ENCODE measurements around the gene ANAPC1.
"Not testable (repeated sequence)": the region's sequence is repeated elsewhere in the genome, so short reads cannot be mapped to it uniquely, and the experiment has no call there.

The ANAPC1 gene

GRCh38 chr2:111883661-111884591 lies at the start of gene ANAPC1:
Gene ANAPC1, minus strand, starts transcription at chr2:111884193. Its CDS starts 3,368 bp downstream, at chr2:111880825.
- peak; percentile 75 for DNase-seq

GRCh38 chr2:111932841-111933291 lies 48.9 kb upstream of the ANAPC1 start:
- no peak for DNase-seq

GRCh38 chr2:111930875-111931274 lies 46.9 kb upstream of the ANAPC1 start:
- peak; percentile 53 for DNase-seq

GRCh38 chr2:111930409-111930808 lies 46.4 kb upstream of the ANAPC1 start:
- DNase-seq, result no peak

GRCh38 chr2:111927723-111928122 lies 43.7 kb upstream of the ANAPC1 start:
- no peak for DNase-seq

- DNase-seq, result no peak
Observed at GRCh38 chr2:111924617-111925107, 40.7 kb upstream of the ANAPC1 start.

GRCh38 chr2:111923276-111923804 lies 39.3 kb upstream of the ANAPC1 start:
- DNase-seq, result peak; percentile 52

- DNase-seq, result no peak
Observed at GRCh38 chr2:111919794-111920608, 36.0 kb upstream of the ANAPC1 start.

- DNase-seq, result no peak
Observed at GRCh38 chr2:111919365-111919764, 35.4 kb upstream of the ANAPC1 start.

- DNase-seq, result peak; percentile 97
Observed at GRCh38 chr2:111918383-111918806, 34.4 kb upstream of the ANAPC1 start.

GRCh38 chr2:111917106-111917505 lies 33.1 kb upstream of the ANAPC1 start:
- no peak for DNase-seq

- DNase-seq, result no peak
Observed at GRCh38 chr2:111912547-111912946, 28.6 kb upstream of the ANAPC1 start.

GRCh38 chr2:111911295-111911977 lies 27.4 kb upstream of the ANAPC1 start:
- DNase-seq, result not testable (repeated sequence)

- no peak for DNase-seq
Observed at GRCh38 chr2:111910609-111911277, 26.8 kb upstream of the ANAPC1 start.

- not testable (repeated sequence) for DNase-seq
Observed at GRCh38 chr2:111909997-111910396, 26.0 kb upstream of the ANAPC1 start.

- no peak for DNase-seq
Observed at GRCh38 chr2:111909079-111909478, 25.1 kb upstream of the ANAPC1 start.

- no peak for DNase-seq
Observed at GRCh38 chr2:111908578-111908977, 24.6 kb upstream of the ANAPC1 start.

GRCh38 chr2:111905990-111906735 lies 22.2 kb upstream of the ANAPC1 start:
- no peak for DNase-seq

- not testable (repeated sequence) for DNase-seq
Observed at GRCh38 chr2:111905475-111905869, 21.5 kb upstream of the ANAPC1 start.

GRCh38 chr2:111904726-111905474 lies 20.9 kb upstream of the ANAPC1 start:
- no peak for DNase-seq
